HepG2 (cell line): ENCODE data around the gene AHCYL2. TPM values are rescaled to one million over a fixed set of nuclear protein-coding genes. Genes with fewer than 3 reads are reported as not detected.

Experiments used
- ATAC-seq: fragments of 200-7000 bp; cut with Tn5 transposase; 3 replicates; pipeline ENCODE4 v1.9.1; 2020; ENCODE audit warnings: mild to moderate bottlenecking, moderate library complexity
- BruUV-seq: library from RNA; stranded (reverse); fragments of 400-500 nt; replicated peaks from 2 replicates; lab custom pipeline; 2021; lab: Mats Ljungman, UMichigan
- CTCF ChIA-PET: fragments of 300-600 bp; formaldehyde crosslinking; extraction: SDS; loops from one replicate; lab custom pipeline; 2021; ENCODE audit warnings: low total read pairs, inconsistent platforms, low intra/inter-chr PET ratio; lab: Yijun Ruan, JAX
- POLR2A ChIA-PET: fragments of 350-600 bp; sonication (Branson Sonifier 250); formaldehyde crosslinking; loops from one replicate; lab custom pipeline; 2020; ENCODE audit warnings: antibody characterized with exemption, inconsistent platforms; lab: Yijun Ruan, JAX
- DNase-seq: peaks from one replicate; pipeline ENCODE4 v3.0.0-alpha.2; 2015; ENCODE audit warnings: low spot score
- FAIRE-seq: peaks from 3 replicates; lab custom pipeline; 2011; peaks lifted over from hg19 to GRCh38; lab: Jason Lieb, UNC
- H2AFZ ChIP-seq: one replicate; pipeline ENCODE4 v1.6.1; 2011; ENCODE audit warnings: low read length, inconsistent platforms
- H3K27ac ChIP-seq: fragments of 300-600 bp; 3 replicates; pipeline ENCODE4 v1.8.0; 2011; ENCODE audit warnings: mixed run types, mild to moderate bottlenecking, mixed read lengths, low read length, inconsistent platforms; ENCODE audit not compliant: insufficient read depth; ENCODE audit errors: extremely low read length
- H3K27me3 ChIP-seq, 2 experiments: fragments of 200-600 bp in 1 of 2; 2 replicates in 1 of 2; 3 replicates in 1 of 2; pipeline versions ENCODE4 v1.6.0 to v1.8.0; 2011; ENCODE audit warnings: low read length in 2 of 2, mild to moderate bottlenecking in 2 of 2, moderate library complexity in 2 of 2, inconsistent platforms in 1 of 2; ENCODE audit not compliant: insufficient read depth in 2 of 2, control insufficient read depth in 1 of 2
- H3K36me3 ChIP-seq, 2 experiments: fragments of 200-600 bp in 1 of 2; replicated peaks in 1 of 2; 2 replicates in 1 of 2; 3 replicates in 1 of 2; pipeline versions ENCODE4 v1.5.1 to v1.8.0; 2011; ENCODE audit warnings: low read length in 2 of 2, inconsistent platforms in 1 of 2; ENCODE audit not compliant: insufficient read depth in 2 of 2, control insufficient read depth in 1 of 2
- H3K4me1 ChIP-seq: 2 replicates; pipeline ENCODE4 v1.5.1; 2012; ENCODE audit warnings: low read length, inconsistent platforms; ENCODE audit not compliant: insufficient read depth
- H3K4me2 ChIP-seq: 2 replicates; pipeline ENCODE4 v1.6.0; 2011; ENCODE audit warnings: low read depth, low read length, inconsistent platforms
- H3K4me3 ChIP-seq, 3 experiments: fragments of 200-600 bp in 1 of 3; sonication (generic), shearing (Covaris generic) in 1 of 3; replicated peaks in 1 of 3; 2 replicates each; pipeline ENCODE4 v1.5.1; 2011 to 2016; ENCODE audit warnings: low read length in 3 of 3, inconsistent platforms in 2 of 3, low read depth in 2 of 3, mild to moderate bottlenecking in 2 of 3, control low read depth in 1 of 3, mixed read lengths in 1 of 3; ENCODE audit not compliant: insufficient read depth in 1 of 3
- H3K79me2 ChIP-seq: one replicate; pipeline ENCODE4 v1.6.1; 2011; ENCODE audit warnings: low read length, inconsistent platforms; ENCODE audit not compliant: insufficient read depth
- H3K9ac ChIP-seq: 2 replicates; pipeline ENCODE4 v1.6.0; 2011; ENCODE audit warnings: mild to moderate bottlenecking, low read depth, low read length, inconsistent platforms; ENCODE audit not compliant: insufficient read depth
- H3K9me3 ChIP-seq: 2 replicates; pipeline ENCODE4 v1.5.1; 2012; ENCODE audit warnings: mild to moderate bottlenecking, low read length
- H4K20me1 ChIP-seq: 2 replicates; pipeline ENCODE4 v1.6.0; 2011; ENCODE audit warnings: inconsistent platforms, mild to moderate bottlenecking, low read length, moderate library complexity; ENCODE audit not compliant: insufficient read depth
- ARHGAP35 ChIP-seq: sonication (generic); formaldehyde crosslinking; IDR thresholded peaks from 2 replicates; pipeline ENCODE4 v1.9.0; 2022; ENCODE audit warnings: mild to moderate bottlenecking, inconsistent platforms, moderate library complexity, missing genetic modification reagents, borderline replicate concordance
- DMAP1 ChIP-seq: IDR thresholded peaks from 2 replicates; pipeline ENCODE4 v1.6.1; 2016
- EP300 ChIP-seq, 3 experiments: sonication (generic) in 1 of 3; formaldehyde crosslinking in 1 of 3; IDR thresholded peaks; 2 replicates each; pipeline versions ENCODE4 v1.5.1 to v1.6.1; 2011 to 2020; ENCODE audit warnings: low read depth in 2 of 3, low read length in 2 of 3, borderline replicate concordance in 1 of 3, improper control_type of control experiment in 1 of 3, mild to moderate bottlenecking in 1 of 3, missing genetic modification reagents in 1 of 3, moderate library complexity in 1 of 3
- HDAC1 ChIP-seq: sonication (generic); formaldehyde crosslinking; IDR thresholded peaks from 2 replicates; pipeline ENCODE4 v1.5.1; 2020; ENCODE audit warnings: mild to moderate bottlenecking, missing genetic modification reagents
- IKZF4 ChIP-seq: sonication (generic); formaldehyde crosslinking; IDR thresholded peaks from 2 replicates; pipeline ENCODE4 v1.5.1; 2020; ENCODE audit warnings: borderline replicate concordance, mild to moderate bottlenecking, low read depth, missing genetic modification reagents; ENCODE audit errors: not compliant biosample characterization
- NFE2L1 ChIP-seq: sonication (generic); formaldehyde crosslinking; IDR thresholded peaks from 2 replicates; pipeline ENCODE4 v1.4.0; 2020; ENCODE audit warnings: missing genetic modification reagents, mild to moderate bottlenecking, borderline replicate concordance
- NFIB ChIP-seq: sonication (generic); formaldehyde crosslinking; IDR thresholded peaks from 2 replicates; pipeline ENCODE4 v1.9.0; 2021; ENCODE audit warnings: missing genetic modification reagents, mild to moderate bottlenecking, borderline replicate concordance
- NR0B2 ChIP-seq: sonication (generic); formaldehyde crosslinking; IDR thresholded peaks from 2 replicates; pipeline ENCODE4 v1.4.0; 2020; ENCODE audit warnings: mild to moderate bottlenecking, missing genetic modification reagents
- SMARCE1 ChIP-seq: fragments of 450-650 bp; IDR thresholded peaks from 2 replicates; pipeline ENCODE4 v1.6.1; 2017; ENCODE audit warnings: borderline replicate concordance
- ZBTB3 ChIP-seq: sonication (generic); formaldehyde crosslinking; IDR thresholded peaks from 2 replicates; pipeline ENCODE4 v1.4.0; 2020; ENCODE audit warnings: low read depth, mild to moderate bottlenecking, moderate library complexity, missing genetic modification reagents, borderline replicate concordance
- ZFX ChIP-seq: sonication (generic); formaldehyde crosslinking; IDR thresholded peaks from 2 replicates; pipeline ENCODE4 v1.4.0; 2020; ENCODE audit warnings: mild to moderate bottlenecking, low read depth, missing genetic modification reagents, moderate library complexity
- ZNF281 ChIP-seq: sonication (generic); formaldehyde crosslinking; IDR thresholded peaks from 2 replicates; pipeline ENCODE4 v1.4.0; 2020; ENCODE audit warnings: missing genetic modification reagents, borderline replicate concordance
- ZNF431 ChIP-seq: sonication (generic); formaldehyde crosslinking; IDR thresholded peaks from 2 replicates; pipeline ENCODE4 v1.9.0; 2022; ENCODE audit warnings: missing genetic modification reagents, low read depth, mild to moderate bottlenecking, borderline replicate concordance
- ZNF552 ChIP-seq: sonication (generic); formaldehyde crosslinking; IDR thresholded peaks from 2 replicates; pipeline ENCODE4 v1.9.0; 2022; ENCODE audit warnings: missing genetic modification reagents, mild to moderate bottlenecking, borderline replicate concordance
- ZNF644 ChIP-seq: IDR thresholded peaks from 2 replicates; pipeline ENCODE4 v1.6.1; 2016; ENCODE audit warnings: low read depth
- WGBS: methylation state at CpG from one replicate; pipeline ENCODE4 v1.1.6; 2017; ENCODE audit warnings: low lambda C conversion rate; 5-methylcytosine and 5-hydroxymethylcytosine counted together
- in situ Hi-C: cut with HindIII; loops from 2 replicates; pipeline ENCODE4 v1.10.0; 2017; ENCODE audit warnings: low pct_unique_long_range_greater_than_20kb; ENCODE audit not compliant: extremely low pct_ligation_motif_present
- intact Hi-C: fragments of 100-400 bp; cut with micrococcal nuclease; formaldehyde crosslinking; loops from one replicate; pipeline ENCODE4 v1.10.0; 2022; ENCODE audit not compliant: unreplicated experiment
- polyA plus RNA-seq, 8 experiments: library from polyadenylated mRNA; depleted of rRNA in 3 of 8; stranded (reverse) in 7 of 8; unstranded in 1 of 8; fragments of >200 nt; fragmentation: Illumina TruSeq in 4 of 8; extraction: Trizol in 4 of 8; gene quantifications; 2 replicates each; pipeline versions ENCODE4 v1.2.1 to v1.2.3, GENCODE V29; 2011 to 2016; ENCODE audit warnings: low read depth in 4 of 8, missing spikeins in 1 of 8, mixed read lengths in 1 of 8; ENCODE audit not compliant: insufficient read depth in 1 of 8
- total RNA-seq, 5 experiments: library from RNA; depleted of rRNA; stranded (reverse); fragments of >200 nt; fragmentation: Illumina TruSeq; extraction: Trizol; gene quantifications; 2 replicates each; pipeline ENCODE4 v1.2.3, GENCODE V29; 2016; ENCODE audit warnings: low read depth in 1 of 5

AHCYL2 gene
- total and polyA plus RNA-seq, 2 of the 13 experiments (the other 11 are each of a cell fraction or from before 2014, with no cell fraction given), result 9.5 to 14.7 TPM

- TF ChIP-seq NR0B2 (CRISPR knock-in tag), result no peak
- TF ChIP-seq ZNF644 (CRISPR knock-in tag), result no peak
- TF ChIP-seq HDAC1 (CRISPR knock-in tag), result no peak
- no peak for TF ChIP-seq SMARCE1
- TF ChIP-seq EP300 (IDR thresholded peaks at IDR 0.05; ENCODE audit: low read depth in 2 of 2, low read length in 2 of 2), result no peak
- TF ChIP-seq EP300 (CRISPR knock-in tag; IDR thresholded peaks at IDR 0.05; ENCODE audit: borderline replicate concordance), result no peak
- TF ChIP-seq ZNF281 (CRISPR knock-in tag), result no peak
These were observed 168.4 kb downstream of the AHCYL2 start (continued) for GRCh38 chr7:129393255-129393654.

- Histone ChIP-seq H3K79me2 (no peaks in the 10 kb centered on the region), H3K36me3 (0 out of 5 replicates have a peak, but pooled peaks cover 0 to 3% of the 10 kb centered on the region in 2 experiments), H3K9ac (no peak overlapping the region), H3K4me2 (no peak overlapping the region), H3K4me1 (no peaks in the 10 kb centered on the region), H3K4me3 (no peak overlapping the region), H3K27me3 (no peaks in the 10 kb centered on the region), H2AFZ (no peak overlapping the region), H3K9me3 (no peaks in the 10 kb centered on the region), H3K27ac (no peak overlapping the region), H4K20me1 (no peaks in the 10 kb centered on the region)
- ChIA-PET CTCF (no interaction called here), POLR2A (no interaction called here)
- TF ChIP-seq NFIB (no peak), ZNF431 (CRISPR knock-in tag) (no peak), ARHGAP35 (no peak), IKZF4 (no peak), ZBTB3 (CRISPR knock-in tag) (no peak), ZFX (CRISPR knock-in tag) (no peak), NFE2L1 (CRISPR knock-in tag) (no peak), DMAP1 (no peak), ZNF552 (CRISPR knock-in tag) (no peak)
- ATAC-seq, result no peak
- WGBS, result 97% methylated on average over 4 of the region's 4 CpGs
- BruUV-seq, result no TSS peak
- FAIRE-seq, result no peak
- DNase-seq, result no peak
- in situ Hi-C loops, result no loop called here
- intact Hi-C loops, result no loop called here
These were observed 169.3 kb downstream of the AHCYL2 start for GRCh38 chr7:129394101-129394500.
